LNCAP (cell line): ENCODE data around the gene FGF14.

Experiments used
- CTCF ChIP-seq: fragments of 450-650 bp; IDR thresholded peaks from 2 replicates; pipeline ENCODE4 v1.5.1; 2017; ENCODE audit warnings: mild to moderate bottlenecking

Gene FGF14

GRCh38 chr13:102401766-102402165 lies at the start of gene FGF14:
Gene FGF14, minus strand, starts transcription at chr13:102402048.
- no peak for TF ChIP-seq CTCF

GRCh38 chr13:102443249-102443648 lies 41.4 kb upstream of the FGF14 start:
- TF ChIP-seq CTCF, result no peak

GRCh38 chr13:102441085-102441484 lies 39.2 kb upstream of the FGF14 start:
- no peak for TF ChIP-seq CTCF

GRCh38 chr13:102440259-102440936 lies 38.5 kb upstream of the FGF14 start:
- TF ChIP-seq CTCF, result no peak

GRCh38 chr13:102422690-102423089 lies 20.8 kb upstream of the FGF14 start:
- no peak for TF ChIP-seq CTCF

- no peak for TF ChIP-seq CTCF
Observed at GRCh38 chr13:102405499-102406100, 3.8 kb upstream of the FGF14 start.

GRCh38 chr13:102402290-102402689 lies 442 bp upstream of the FGF14 start:
- no peak for TF ChIP-seq CTCF
